NCI-H524 (cell line): Measurements from ENCODE around the gene CDH4.
"Not testable (repeated sequence)": the region's sequence is repeated elsewhere in the genome, so short reads cannot be mapped to it uniquely, and the experiment has no call there.

Experiments used
- DNase-seq, 2 experiments: peaks; one replicate each; lab custom pipeline; 2025; lab: John Stamatoyannopoulos, UW

CDH4 gene

DNA sequence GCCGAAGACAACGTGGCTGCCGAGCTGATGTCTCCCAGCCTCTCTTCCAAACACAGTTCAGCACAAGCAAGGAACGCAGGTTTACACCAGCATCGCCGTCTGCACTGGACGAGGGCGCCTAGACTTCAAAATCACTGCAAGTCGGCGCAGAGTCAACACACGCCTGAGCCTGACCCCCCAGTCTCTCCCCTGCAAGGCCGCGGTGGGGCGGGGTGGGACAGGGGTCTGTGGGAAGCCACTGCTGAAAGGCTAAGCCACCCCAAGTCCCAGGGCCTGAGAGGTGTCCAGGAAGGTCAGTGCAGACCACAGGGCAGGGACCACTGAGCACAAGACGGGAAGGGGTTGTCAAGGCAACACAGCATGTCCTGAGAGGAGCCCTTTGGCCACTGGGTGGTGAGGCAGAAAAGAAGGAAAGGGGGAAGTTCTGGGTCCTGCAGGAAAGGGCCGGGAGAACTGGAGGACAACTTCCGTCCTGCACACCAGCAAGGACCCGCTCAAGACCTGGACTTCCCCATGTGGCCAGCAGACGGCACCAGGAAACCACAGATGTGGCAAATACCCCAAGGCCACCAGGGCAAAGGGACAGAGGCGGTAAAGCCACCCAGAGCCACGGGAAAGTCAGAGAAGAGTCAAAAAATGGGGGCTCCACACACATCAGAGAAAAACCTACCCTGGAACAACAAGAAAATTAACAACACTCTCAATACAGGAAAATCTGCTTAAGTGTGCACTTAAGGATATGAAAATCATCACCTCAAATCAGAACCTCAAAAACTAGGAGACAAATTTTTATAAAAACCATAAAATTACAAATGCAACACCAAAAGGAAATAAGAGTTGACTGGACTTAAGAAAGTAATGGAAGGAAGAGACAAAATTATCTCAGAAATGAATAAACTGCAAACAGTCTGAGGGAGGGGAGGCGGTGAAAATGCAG, 728.9 kb downstream of the CDH4 start:
- no peak for DNase-seq

DNA sequence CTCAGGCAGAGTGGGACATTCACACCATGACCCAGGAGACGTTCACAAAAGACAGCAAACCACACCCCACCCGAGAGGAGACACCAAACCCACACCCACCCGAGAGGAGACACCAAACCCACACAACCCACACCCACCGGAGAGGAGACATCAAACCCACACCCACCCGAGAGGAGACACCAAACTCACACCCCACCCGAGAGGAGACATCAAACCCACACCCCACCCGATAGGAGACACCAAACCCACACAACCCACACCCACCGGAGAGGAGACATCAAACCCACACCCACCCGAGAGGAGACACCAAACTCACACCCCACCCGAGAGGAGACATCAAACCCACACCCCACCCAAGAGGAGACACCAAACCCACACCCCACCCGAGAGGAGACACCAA, 729.6 kb downstream of the CDH4 start:
- DNase-seq = not testable (repeated sequence)

GRCh38 chr20:61982191-61982950, 730.3 kb downstream of the CDH4 start:
- DNase-seq = no peak

DNA sequence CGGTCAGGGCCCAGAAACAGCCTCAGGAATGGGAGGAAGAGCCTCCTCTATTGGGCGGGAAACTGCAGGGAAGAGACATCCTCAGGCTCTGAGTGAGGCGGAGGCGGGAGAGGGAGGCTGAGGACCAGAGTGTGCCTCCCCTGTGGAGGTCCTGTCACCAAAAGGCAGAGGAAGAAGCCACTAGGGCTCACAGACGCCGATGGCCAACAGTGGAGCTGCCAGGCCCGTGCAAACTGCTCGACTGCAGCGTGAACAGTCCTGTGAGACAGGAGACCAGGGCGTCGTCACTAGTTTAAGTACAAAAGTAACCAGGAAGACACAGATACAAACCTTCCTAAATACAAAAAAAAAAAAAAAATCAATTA, 730.9 kb downstream of the CDH4 start:
- DNase-seq = no peak

- no peak for DNase-seq
These were observed 731.9 kb downstream of the CDH4 start for GRCh38 chr20:61983965-61984364.

DNA sequence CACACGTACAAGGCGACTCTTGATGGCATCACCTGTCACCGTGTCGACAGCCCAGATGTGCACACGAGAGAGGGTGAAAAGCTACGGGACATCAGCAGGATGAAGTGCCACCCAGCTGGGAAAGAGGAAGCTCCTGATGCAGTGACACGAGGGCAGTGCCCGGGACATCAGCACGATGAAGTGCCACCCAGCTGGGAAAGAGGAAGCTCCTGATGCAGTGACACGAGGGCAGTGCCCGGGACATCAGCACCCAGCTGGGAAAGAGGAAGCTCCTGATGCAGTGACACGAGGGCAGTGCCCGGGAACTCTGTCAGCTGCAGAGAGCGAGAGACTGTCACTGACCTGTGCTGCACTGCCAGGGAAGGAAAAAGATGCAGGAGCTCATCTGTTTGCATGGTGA, 732.4 kb downstream of the CDH4 start:
- not testable (repeated sequence) for DNase-seq

DNA sequence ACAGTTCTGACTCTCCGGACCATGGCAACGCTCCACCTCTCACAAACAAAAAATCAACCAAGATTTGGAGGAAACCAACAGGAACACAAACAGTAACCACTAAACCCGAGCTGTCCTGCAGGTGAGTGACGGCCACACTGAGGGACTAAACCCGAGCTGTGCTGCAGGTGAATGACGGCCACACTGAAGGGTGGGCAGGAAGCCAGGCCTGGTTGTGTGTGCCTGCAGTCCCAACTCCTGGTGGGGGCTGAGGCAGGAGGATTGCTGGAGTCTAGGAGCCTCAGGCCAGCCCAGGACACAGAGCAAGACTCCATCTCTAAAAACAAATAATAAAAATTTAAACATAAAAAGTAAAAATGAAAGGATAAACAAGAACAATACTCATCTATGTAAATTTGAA, 733.0 kb downstream of the CDH4 start:
- DNase-seq = no peak

GRCh38 chr20:61986762-61987321, 734.8 kb downstream of the CDH4 start:
- no peak for DNase-seq

DNA sequence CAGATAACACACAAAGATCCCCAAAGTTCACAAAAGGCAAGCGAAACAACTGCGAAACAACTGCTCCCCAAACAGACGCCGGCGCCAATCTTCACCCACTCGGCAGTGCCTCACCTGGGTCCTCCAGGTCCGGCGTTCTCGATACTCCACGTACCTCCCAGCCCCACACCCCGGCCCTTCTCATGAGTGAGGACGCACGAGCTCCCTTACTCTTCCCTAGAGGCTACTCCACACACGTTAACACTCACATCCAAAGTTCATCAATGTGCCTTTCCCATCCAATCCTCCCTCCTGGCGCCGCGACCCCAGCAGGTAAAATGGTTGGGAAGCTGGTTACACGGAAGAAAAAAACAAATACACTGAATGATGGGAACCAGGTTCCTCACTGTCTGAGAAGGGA, 736.6 kb downstream of the CDH4 start:
- no peak for DNase-seq

GRCh38 chr20:61989741-61990140, 737.7 kb downstream of the CDH4 start:
- no peak for DNase-seq
